ENCODE measurements around the gene CROCC.
"Not testable (repeated sequence)": the region's sequence is repeated elsewhere in the genome, so short reads cannot be mapped to it uniquely, and the experiment has no call there.

Gene CROCC

DNA sequence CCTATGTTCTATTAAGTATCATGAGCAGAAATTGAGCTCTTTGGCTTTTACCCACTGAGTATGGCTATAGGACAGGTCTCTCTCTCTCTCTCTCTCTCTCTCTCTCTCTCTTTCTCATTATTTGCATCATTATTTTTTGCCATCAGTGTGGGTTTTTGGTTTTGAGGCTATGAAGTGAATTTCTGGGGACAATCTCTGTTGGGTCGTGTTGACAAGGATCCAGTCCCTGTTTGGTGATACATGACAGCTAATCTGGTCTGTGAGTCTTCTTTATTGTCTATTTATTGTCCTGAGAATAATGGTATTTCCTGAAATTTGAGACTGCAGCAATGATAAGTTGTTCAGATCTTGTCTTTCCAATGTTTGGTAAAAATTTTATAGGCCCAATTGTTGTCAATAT is 24.1 kb upstream of the CROCC start:
- not testable (repeated sequence) for DNase-seq (ENCODE audit: low spot score)

DNA sequence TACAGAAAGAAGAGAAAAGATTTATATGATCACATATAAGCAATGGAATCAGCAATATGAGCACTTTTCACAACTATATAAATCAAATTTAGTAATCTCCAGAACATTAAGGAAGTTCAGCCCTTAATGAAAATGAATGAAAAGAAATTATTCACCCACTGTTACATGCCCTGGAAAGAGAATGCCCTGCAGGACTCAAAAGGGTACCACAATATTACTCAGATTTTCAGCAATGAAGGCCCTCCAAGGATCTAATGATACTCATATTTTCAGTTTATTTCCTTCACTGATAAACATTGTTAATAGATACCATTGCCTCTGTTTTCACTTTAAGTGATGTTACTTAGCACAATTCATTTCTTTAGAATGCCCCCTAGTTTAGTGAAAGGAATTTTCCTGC is 23.4 kb upstream of the CROCC start:
- DNase-seq (ENCODE audit: low spot score), result not testable (repeated sequence)

DNA sequence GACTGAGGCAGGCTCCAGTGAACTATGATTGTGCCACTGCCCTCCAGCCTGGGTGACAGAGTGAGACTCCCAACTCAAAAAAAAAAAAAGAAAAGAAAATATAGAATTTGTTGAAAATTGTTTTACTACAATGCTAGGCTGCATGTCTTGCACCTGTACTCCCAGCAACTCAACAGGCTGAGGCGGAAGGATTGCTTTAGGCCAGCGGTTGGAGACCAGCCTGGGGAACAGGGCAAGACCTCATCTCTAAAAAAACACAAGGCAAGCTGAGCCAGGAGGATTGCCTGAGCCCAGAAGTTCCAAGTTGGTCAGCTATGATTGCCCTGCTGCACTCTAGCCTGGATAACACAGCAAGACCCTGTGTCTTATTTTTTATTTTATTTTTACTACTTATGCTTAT is 22.7 kb upstream of the CROCC start:
- not testable (repeated sequence) for DNase-seq (ENCODE audit: low spot score)

DNA sequence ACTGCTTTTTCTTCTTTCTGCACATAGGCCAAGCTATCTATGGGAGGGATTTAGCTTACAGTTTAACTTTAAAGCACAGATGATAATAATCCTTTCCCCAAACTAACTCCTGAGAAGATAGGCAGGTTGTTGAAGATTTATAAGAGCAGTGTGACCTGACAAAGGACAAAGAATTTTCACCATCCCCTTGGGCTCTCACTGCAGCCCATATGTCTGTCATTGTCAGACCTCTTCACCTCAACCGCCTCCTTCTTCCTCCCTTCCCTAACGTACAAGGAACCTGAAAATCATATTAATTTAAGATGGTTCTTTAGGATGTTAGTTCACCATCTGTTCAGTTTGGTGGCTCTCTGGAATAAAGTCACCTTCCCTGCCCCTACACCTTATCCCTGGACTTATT is 21.0 kb upstream of the CROCC start:
- DNase-seq (ENCODE audit: low spot score), result no peak

DNA sequence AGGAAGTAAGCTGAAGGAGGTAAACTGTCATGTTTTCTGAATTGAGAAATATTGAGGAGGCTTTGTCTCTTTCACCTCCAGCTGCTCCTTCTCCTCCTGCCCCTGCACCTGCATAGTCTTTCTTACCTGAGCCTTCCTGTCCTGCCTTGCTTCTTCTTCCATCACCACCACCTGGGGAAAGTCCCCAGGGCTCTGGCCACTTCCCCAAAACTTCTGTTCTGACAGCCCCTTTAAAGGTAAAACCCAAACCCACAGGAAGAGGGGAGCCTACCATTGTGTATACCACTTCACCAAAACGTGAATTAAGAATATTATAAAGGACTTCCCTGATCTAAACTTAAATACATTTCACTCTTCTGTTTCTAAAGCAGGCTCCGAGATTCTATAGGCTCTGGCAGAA is 20.4 kb upstream of the CROCC start:
- DNase-seq (ENCODE audit: low spot score), result not testable (repeated sequence)

DNA sequence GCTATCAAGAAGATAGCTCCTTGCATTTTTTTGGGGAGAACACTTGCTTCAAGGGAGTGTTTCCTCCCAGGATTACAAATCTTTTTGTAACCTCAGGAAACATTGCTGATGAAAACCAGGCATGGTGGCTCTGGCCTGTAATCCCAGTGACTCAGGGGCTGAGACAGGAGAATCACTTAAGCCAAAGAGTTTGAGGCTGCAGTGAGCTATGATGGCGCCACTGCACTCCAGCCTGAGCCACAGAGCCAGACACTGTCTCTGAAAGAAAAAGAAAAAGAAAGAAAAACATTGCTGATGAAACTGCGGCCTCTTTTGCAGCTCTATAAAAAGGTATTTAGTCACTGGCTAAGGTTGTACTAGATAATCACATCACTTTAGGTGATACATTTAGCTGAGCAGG is 18.7 kb upstream of the CROCC start:
- no peak for DNase-seq (ENCODE audit: low spot score)

DNA sequence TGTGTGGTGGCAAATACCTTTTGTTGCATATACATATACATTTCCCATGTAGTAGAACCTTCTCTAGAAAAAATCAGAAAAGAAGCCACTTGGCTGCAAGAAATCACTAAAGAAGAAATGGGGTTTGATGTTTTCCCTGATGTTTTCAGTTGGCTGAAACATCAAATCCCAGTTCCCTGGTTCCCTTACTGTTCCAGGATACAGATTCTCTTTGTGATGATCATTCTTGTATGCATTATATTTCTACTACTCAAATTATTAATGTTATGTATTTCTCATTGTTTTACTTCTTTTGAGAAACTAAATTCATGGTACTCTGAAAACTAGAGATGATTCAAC is 18.3 kb upstream of the CROCC start:
- no peak for DNase-seq (ENCODE audit: low spot score)

DNA sequence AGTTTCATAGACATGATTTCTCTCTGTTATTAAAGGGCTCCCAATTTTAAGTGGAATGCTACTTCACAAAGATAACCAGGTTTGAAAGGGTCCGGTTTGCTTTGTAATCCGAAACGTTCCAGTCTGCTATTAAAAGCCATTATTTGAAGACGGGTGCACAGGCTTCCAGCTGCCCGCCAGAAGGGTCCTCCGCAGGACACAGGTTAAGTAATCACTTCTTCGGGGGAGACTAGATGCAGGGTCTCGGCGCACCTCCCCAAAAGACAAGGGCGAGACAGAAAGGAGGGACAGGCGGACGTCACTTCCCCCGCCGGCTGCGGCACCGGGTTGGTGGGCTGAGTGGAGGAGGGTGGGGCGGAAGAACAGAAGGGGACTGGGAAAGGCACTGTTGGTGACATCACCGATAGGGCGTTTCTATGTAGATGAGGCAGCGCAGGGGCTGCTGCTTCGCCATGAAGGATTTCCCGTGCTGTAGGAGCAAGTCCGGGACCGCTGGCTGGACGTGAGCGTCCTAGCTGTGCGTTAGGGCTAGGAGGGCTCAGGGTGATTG is 17.1 kb upstream of the CROCC start:
- peak; percentile 94 for DNase-seq (ENCODE audit: low spot score)

DNA sequence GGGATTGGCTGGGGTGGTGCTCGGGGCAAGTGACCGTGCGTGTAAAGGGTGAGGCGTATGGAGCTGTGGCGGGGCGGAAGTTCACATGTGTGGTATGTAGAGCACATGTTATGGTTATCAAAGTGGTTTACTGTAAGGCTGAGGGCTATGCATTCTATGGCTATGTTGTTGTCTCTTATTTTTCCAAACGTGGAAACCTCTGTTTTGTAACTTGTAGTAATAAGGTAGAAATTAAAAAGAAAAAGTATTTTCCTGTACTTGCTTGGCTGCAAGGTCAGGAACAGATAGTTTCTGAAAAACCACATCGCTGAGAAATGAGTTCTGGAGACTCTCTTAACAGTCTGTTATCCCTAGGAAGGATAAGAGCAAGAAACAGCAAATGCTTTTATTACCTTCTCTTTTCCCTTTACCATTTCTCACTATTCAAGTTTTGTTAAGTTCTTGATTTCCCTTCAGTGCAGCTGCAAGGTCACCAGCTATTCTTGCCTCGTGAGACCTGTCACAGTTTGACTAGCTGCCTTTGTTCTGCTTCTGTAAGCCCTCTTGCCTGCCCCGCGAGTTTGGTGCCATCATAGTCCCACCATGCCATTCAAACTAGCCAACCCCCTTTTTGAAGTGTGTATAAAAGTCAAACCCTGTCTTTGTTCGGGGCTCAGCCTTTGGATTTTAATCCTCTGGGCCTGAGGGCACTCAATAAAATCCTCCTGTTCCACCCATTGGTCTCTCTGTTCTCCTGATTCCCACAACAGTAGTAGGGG is 16.4 kb upstream of the CROCC start:
- DNase-seq (ENCODE audit: low spot score), result peak; percentile 66

DNA sequence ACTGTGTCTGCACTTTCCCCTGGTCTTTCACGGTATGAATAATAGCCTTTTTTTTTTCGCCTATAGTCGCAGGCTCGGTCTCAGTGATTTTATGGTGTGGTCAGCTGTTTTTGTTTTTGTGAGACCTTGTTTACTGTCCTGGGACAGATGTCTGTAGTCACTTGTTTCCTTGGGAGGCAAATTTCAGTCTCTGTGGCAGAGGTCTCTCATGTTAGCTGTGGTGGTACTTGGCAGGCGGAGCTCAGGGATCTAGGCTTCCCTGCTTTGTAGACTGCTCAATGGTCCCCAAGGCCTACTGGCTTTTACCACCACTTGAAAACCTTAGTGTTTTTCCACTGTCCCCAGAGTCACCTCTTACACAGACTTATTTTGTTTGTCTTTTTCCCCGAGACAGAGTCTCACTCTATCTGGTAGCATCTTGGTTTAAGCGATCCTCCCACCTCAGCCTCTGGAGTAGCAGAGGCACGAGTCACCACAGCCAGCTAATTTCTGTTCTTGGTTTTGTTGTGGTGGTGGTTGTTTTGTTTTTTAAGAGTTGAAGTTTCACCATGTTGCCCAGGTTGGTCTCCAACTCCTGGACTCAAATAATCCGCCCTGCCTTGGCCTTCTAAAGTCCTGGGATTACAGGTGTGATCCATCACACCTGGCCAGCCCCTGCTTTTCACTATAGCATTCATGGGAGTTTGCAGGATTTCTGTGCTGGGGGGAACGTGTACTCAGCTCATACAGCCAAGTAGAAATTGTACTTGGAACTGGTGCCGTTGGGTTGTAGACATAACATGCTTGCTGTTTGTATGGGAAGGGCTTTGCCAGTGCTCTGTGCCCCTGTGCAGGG is 15.6 kb upstream of the CROCC start:
- DNase-seq (ENCODE audit: low spot score), result no peak

DNA sequence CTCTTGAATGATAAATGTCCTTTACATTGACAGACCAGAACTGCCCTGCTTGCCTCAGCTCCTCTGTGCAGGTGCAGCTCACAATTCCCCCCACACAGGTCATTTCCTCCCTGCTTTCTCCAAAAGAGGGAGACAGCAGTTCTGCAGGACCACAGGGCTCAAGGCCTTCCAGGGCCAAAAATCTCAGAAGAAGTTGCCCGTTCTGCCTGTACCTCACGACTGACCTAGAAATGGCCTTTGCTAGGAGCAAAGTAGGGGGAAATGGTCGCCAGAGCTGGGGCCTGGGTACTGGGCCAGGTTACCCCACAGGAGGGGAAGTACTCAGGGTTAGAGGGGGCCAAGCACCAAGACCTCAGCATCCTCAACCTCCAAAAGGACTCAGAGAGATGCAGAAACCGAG is 14.9 kb upstream of the CROCC start:
- DNase-seq (ENCODE audit: low spot score), result no peak

DNA sequence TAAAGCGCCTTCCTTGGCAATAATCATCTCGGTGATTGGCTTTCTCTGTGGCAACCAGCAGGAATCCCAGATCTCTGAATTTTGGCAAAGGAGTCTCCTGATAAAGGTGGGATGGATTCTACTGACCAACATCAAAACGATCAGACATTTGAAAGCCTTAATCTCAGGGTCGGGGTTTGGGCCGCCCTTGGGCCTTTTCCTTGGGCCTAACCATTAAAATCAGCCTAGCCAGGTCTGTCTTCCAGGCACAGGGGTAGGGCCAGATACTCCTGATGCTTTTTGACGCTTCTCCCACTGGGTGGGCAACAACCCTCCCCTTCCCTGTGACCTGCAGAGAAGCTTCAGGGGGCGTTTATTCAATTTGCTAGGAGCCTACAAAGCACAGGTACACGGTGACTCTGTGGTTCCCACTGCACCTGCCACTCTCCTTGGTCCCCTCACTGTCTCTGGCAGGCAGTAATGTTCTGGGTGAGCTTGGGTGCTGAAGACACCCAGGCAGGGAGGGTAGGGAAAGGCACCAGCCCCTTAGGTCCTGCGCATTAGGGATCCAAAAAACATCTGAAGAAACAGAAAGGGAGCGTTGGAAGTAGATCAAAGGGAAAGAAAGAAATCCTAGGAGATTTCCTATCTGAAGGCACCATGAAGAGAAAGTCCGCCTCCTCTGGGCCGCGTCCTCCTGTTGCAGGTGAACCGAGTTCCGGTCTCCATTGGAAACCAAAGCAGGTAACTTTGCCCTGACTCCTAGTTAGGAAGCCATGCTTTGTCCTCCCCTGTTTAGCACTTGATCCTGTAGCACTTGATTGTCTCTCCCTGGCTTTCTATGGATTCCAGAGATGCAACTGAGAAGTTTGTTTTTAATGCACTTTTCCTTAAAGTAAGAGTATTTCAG is 13.6 kb upstream of the CROCC start:
- DNase-seq (ENCODE audit: low spot score), result no peak

DNA sequence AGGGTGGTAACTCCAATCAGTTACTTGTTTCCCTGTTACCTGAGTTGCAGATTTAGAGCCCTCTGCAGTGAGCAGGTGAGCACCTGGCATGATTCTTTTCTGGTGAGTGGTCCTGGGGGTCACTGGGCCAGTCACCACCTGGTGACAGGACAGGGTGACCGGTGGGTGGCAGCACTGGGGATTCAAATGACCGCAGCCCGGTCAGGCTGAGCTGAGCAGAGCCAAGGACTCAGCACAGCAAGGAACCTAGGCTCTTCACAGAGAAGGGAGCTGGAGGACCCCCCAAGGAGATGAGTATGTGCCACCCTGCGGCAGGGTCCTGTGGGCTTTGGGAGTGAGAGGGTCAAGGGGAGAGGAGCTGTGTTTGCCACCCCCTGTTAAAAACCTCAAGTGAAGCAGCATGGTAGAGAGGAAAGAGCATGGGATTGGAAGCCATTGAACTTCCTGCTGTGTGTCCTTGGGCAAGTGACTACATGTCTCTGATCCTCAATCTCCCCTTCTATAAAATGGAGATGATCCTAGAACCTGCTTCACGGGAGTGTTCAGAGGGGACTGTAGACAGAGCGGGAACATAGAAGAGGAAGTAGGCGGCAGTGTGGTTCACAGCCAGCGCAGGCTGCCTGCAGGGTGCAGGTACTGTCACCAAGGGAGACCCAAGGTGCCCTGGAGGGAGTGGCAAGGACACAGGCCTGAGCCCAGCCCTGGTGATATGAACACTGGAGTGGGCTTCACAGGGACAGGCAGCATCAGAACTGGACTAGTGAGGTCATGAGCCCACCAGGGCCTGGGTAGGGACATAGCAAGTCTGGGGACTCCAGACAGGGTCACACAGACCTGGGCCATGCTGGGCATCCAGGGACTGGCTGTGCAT is 9.6 kb upstream of the CROCC start:
- DNase-seq (ENCODE audit: low spot score), result not testable (repeated sequence)

DNA sequence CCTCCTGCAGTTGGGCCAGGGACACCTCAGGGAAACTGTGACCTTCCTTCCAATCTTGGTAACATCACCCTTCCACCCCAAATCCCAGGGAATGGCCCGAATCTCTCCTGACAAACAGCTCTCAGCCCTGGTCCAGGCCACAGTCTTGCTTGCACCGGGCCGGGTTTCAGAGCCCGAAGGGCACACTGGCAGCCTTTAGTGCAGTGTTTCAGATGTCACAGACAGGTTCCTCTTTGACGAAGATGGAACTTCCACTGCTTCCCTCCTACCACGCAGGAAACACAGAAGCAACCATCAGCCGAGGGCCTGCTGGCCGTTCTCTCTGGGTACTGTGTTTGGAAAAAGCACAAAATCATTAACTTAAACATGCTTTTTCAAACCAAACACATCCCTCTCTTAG is 9.0 kb upstream of the CROCC start:
- DNase-seq (ENCODE audit: low spot score), result not testable (repeated sequence)

DNA sequence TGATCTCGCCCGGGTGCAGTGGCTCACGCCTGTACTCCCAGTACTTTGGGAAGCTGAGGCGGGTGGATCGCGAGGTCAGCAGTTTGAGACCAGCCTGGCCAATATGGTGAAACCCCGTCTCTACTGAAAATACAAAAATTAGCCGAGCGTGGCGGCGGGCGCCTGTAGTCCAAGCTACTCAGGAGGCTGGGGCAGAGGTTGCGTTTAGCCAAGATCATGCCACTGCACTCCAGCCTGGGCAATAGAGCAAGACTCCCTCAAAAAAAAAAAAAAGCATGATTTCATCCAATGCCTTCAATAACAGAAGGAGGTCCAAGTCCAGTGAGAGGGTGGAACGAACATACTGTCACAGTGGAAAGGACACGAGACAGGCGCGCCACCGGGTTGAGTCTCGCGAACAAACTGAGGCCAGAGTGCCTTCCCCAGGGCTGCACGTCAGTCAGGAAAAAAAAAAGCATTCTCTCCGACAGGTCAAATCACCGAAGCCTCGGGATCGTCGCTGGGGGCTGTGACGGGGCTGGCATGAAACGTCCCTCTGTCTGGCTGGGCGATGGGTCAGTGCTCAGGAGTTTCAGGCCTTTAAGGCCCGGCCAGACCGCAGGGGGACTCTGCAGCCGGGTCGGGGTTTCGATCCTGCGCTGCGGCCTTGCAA is 8.4 kb upstream of the CROCC start:
- no peak for DNase-seq (ENCODE audit: low spot score)

DNA sequence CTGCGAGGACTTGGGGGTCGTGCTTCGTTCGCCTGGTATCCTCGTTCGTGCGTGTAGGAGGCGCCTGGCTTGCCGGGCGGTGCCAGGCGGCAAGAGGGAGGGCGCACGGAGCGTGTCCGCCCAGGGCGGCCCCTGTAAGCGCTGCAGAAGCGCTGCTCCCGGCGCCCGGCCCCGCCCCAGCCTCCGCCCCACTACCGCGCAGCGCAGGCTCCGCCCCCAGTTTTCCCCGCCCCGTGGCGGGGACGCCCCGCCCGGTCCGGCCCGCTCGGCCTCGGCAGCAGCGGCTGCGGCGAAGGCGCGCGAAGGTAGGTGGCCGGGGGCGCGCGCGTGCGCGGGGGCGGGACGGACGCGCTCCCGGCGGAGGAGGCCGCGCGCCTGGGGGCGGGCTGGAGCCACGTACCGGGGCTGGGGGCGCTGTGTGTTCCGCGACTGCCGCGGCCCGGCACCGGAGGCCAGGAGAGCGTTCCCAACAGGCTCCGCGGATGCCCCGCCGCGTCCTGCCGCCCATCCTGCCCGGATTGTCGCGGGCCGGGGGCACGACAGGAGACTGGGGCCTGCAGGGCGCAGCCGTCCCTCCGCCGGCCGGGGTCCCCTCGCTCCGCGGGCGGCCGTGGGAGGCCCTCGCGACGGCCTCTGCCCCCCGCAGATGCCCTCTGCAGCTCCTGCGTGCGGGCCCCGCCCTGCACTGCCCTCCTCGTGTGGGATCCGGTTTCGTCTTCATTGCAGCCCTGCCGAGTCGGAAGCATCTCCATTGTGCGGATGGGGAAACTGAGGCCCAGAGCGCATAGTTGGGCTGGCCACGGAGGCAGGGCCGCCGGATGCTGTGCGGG is 7.7 kb upstream of the CROCC start:
- DNase-seq (ENCODE audit: low spot score), result peak; percentile 88

DNA sequence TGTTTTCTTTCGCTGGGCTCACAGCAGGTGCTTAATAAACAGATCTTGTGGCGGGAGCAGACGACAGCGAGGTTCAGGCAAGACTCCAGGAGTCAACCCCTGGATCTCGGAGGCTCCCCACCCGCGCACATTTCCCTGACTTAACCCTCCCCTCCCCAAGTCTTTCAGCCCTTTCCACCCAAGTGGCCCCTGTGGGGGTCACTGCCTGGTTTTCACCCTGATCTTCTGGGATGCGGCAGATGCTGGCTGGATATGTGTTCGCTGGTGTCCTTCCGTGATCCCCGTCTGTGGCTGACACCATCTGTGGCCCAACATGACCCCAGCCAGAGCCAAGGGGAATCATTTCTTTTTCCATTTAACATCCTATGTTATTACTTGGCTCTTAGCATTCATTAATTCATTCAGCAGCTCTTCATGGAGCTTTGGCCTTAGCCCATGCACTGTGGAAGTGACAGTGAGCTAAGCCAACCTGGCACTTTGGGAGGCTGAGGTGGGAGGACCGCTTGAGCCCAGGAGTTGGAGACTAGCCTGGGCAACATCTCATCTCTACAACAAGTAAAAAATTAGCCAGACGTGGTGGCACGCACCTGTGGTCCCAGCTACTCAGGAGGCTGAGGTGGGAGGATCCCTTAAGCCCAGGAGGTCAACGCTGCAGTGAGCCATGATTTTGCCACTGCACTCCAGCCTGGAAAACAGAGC is 6.7 kb upstream of the CROCC start:
- DNase-seq (ENCODE audit: low spot score), result not testable (repeated sequence)

DNA sequence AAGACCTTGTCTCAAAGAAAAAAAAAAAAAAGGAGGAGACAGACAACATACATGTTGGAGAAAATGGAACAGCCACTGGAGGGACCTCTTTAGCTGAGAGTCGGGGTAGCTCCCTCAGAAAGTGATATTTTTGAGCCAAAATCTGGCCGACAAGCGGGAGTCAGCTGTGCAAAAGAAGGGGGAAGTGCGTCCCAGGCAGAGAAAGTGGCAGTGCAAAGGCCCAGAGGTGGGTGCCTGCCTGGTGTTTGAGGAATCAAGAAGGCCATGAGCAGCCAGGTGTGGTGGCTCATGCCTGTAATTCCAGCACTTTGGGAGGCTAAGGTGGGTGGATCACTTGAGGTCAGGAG is 6.1 kb upstream of the CROCC start:
- no peak for DNase-seq (ENCODE audit: low spot score)

All from hematopoietic multipotent progenitor cell treated with erythropoietin and hydrocortisone succinate and interleukin-3 and kit ligand, for 17 days (in vitro differentiated cells).